ENCODE results near the gene MYLK.

Gene MYLK

DNA sequence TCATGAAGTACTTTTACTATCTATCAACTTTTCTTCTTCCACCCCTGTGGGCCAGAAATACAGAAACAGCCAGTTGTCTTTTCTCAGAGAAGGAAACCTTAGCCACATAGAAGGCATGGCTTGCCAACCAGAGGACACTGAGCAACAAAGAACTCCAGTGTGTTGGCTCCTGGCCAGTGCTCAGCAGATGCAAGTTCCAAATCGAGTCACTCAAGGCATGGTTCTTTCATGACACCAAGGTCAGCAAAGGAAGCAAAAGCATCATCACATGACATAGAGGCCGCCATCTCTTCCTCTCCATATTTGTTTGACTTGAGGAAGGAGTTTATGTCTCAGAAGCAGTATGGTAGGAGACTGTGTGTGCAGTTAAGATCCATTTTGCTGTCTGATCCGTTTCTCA, 92.2 kb downstream of the MYLK start:
- TF ChIP-seq, protein P1, sequence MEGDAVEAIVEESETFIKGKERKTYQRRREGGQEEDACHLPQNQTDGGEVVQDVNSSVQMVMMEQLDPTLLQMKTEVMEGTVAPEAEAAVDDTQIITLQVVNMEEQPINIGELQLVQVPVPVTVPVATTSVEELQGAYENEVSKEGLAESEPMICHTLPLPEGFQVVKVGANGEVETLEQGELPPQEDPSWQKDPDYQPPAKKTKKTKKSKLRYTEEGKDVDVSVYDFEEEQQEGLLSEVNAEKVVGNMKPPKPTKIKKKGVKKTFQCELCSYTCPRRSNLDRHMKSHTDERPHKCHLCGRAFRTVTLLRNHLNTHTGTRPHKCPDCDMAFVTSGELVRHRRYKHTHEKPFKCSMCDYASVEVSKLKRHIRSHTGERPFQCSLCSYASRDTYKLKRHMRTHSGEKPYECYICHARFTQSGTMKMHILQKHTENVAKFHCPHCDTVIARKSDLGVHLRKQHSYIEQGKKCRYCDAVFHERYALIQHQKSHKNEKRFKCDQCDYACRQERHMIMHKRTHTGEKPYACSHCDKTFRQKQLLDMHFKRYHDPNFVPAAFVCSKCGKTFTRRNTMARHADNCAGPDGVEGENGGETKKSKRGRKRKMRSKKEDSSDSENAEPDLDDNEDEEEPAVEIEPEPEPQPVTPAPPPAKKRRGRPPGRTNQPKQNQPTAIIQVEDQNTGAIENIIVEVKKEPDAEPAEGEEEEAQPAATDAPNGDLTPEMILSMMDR (IDR thresholded peaks at IDR 0.05; ENCODE audit: insufficient read depth, low read length, poor library complexity, severe bottlenecking), result no peak
- no peak overlapping the region for H3K4me3 ChIP-seq (replicated peaks; ENCODE audit: low read depth, low read length)
- H3K27me3 ChIP-seq (replicated peaks; ENCODE audit: control insufficient read depth, insufficient read depth, low read length), result no peaks in the 10 kb centered on the region; the same call in 1 of the 2 replicates
- no peaks in the 10 kb centered on the region for H3K36me3 ChIP-seq (ENCODE audit: control insufficient read depth, insufficient read depth, low read length)
- DNase-seq (ENCODE audit: extremely low read depth, insufficient read length), result no peak

DNA sequence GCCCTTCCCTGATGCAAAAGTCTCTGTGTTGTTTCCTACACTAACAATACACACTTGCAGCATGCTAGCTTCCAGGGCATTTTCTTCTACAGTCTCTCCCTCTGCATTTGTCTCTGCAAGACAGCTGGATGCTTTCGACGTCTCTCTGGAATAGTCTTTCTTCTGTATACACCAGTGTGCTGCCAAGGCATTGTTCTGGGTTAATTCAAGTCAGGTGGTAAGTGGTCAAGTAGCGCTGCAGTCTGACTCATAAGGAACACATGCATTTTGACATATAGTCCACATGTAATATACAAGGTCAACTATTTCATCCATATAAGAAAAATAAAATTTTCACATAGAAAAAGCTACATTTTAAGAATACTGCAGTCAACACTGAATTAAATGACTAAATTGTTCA, 92.7 kb downstream of the MYLK start:
- Histone ChIP-seq H3K27me3 (replicated peaks; ENCODE audit: control insufficient read depth, insufficient read depth, low read length) (no peaks in the 10 kb centered on the region; the same call in 1 of the 2 replicates), H3K36me3 (ENCODE audit: control insufficient read depth, insufficient read depth, low read length) (no peaks in the 10 kb centered on the region), H3K4me3 (replicated peaks; ENCODE audit: low read depth, low read length) (no peak overlapping the region)
- TF ChIP-seq, protein P1 (IDR thresholded peaks at IDR 0.05; ENCODE audit: insufficient read depth, low read length, poor library complexity, severe bottlenecking), result no peak
- no peak for DNase-seq (ENCODE audit: extremely low read depth, insufficient read length)

DNA sequence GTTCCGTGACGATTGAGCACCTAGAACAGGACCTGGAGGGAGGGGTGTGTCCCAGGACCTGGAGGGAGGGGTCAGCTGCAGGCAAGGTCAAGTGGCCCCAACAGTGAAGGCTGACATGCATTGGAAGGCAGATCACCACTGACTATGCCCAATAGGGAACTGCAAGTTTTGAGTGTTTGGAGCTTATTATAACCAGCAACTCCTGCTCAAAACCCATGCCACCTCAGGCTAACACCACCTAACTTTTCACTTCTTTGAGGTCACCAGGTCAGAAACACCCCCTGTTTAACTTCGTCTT, 93.1 kb downstream of the MYLK start:
- no peaks in the 10 kb centered on the region for H3K36me3 ChIP-seq (ENCODE audit: control insufficient read depth, insufficient read depth, low read length)
- H3K4me3 ChIP-seq (replicated peaks; ENCODE audit: low read depth, low read length), result no peak overlapping the region
- TF ChIP-seq, protein P1 (IDR thresholded peaks at IDR 0.05; ENCODE audit: insufficient read depth, low read length, poor library complexity, severe bottlenecking), result no peak
- no peaks in the 10 kb centered on the region; the same call in 1 of the 2 replicates for H3K27me3 ChIP-seq (replicated peaks; ENCODE audit: control insufficient read depth, insufficient read depth, low read length)
- DNase-seq (ENCODE audit: extremely low read depth, insufficient read length), result no peak

DNA sequence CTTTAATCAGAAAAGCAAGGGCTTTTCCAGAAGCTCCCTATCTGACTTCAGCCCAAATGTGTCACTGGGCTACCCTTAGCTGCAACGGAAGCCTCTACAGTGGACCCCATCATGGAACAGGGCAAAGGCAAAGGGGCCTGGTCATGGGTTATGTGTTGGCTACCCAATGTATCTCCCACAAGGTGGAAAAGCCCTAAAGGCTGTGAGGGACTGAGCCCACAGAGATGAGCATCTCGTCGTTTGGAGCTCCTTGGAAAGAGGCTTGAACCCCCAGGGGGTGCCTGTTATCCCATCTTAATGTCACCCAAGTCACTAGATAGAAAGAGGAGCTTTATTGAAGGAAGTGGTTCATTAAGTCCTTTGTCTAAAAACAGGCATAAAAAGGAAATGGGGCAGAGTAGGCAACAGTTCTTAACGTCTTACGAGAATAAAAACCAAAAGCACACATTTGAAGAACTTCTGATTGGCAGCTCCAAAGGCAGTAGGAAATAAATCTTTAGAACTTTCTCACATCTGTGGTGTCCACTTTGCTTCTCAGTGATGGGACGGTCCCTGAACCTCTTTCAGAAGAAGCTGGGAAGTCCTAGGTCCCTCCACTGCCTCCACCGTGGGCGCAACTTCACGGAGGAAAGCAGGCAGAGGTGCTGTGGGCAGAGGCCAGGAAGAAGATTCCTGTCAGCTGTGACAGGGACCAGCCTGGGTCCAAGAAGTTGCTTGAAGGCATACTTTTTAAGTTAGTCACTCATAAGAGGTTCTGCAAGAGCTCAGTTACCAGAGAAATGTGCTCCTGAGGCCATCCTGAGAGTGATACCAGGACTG, 93.7 kb downstream of the MYLK start:
- no peaks in the 10 kb centered on the region for H3K36me3 ChIP-seq (ENCODE audit: control insufficient read depth, insufficient read depth, low read length)
- H3K4me3 ChIP-seq (replicated peaks; ENCODE audit: low read depth, low read length), result no peak overlapping the region
- TF ChIP-seq, protein P1 (IDR thresholded peaks at IDR 0.05; ENCODE audit: insufficient read depth, low read length, poor library complexity, severe bottlenecking), result no peak
- no peak for DNase-seq (ENCODE audit: extremely low read depth, insufficient read length)
- H3K27me3 ChIP-seq (replicated peaks; ENCODE audit: control insufficient read depth, insufficient read depth, low read length), result no peaks in the 10 kb centered on the region; the same call in 1 of the 2 replicates

- TF ChIP-seq, protein P1 (IDR thresholded peaks at IDR 0.05; ENCODE audit: insufficient read depth, low read length, poor library complexity, severe bottlenecking), result no peak
- Histone ChIP-seq H3K27me3 (replicated peaks; ENCODE audit: control insufficient read depth, insufficient read depth, low read length) (no peaks in the 10 kb centered on the region; the same call in 1 of the 2 replicates), H3K36me3 (ENCODE audit: control insufficient read depth, insufficient read depth, low read length) (no peaks in the 10 kb centered on the region), H3K4me3 (replicated peaks; ENCODE audit: low read depth, low read length) (no peak overlapping the region)
- DNase-seq (ENCODE audit: extremely low read depth, insufficient read length), result no peak
Observed at GRCh38 chr3:123789760-123790159, 94.4 kb downstream of the MYLK start.

All from GM06990 (cell line).